ENCODE measurements around the gene TMEM178B. TPM values are rescaled to one million over a fixed set of nuclear protein-coding genes. Genes with fewer than 3 reads are reported as not detected.

TMEM178B gene
- total and polyA plus RNA-seq, 9 of the 15 experiments (the other 6 are each of a cell fraction or from before 2014, with no cell fraction given), result under 0.01 to 0.03 (median 0.01) TPM; not detected in 5

GRCh38 chr7:141097430-141097829, 23.6 kb downstream of the TMEM178B start (continued):
- TF ChIP-seq REST (IDR thresholded peaks at IDR 0.05; ENCODE audit: borderline replicate concordance) (peak; percentile 99), REST (CRISPR knock-in tag; IDR thresholded peaks at IDR 0.05; ENCODE audit: low read depth) (peak; percentile 94), ZNF766 (CRISPR knock-in tag; conservative IDR thresholded peaks at IDR 0.05) (peak; percentile 75; the same call in 1 of the 2 replicates), ETV1 (tag; conservative IDR thresholded peaks at IDR 0.05; ENCODE audit: low read depth) (0 out of 2 replicates have a peak, but pooled peaks have one; percentile 11), EHMT2 (IDR thresholded peaks at IDR 0.05) (peak; percentile 99), DMBX1 (CRISPR knock-in tag; IDR thresholded peaks at IDR 0.05; ENCODE audit: borderline replicate concordance) (peak; percentile 69; the same call in 1 of the 2 replicates), MYC (IDR thresholded peaks at IDR 0.05; ENCODE audit: low read depth, low read length) (no peak), MYC (CRISPR knock-in tag; IDR thresholded peaks at IDR 0.05; ENCODE audit: borderline replicate concordance, low read depth) (no peak), ZNF561 (CRISPR knock-in tag; conservative IDR thresholded peaks at IDR 0.05) (no peak), ZNF639 (CRISPR knock-in tag; conservative IDR thresholded peaks at IDR 0.05 in 1 of 2, IDR thresholded peaks at IDR 0.05 in 1 of 2) (0 out of 4 replicates have a peak, but pooled peaks of 1 of the 2 experiments have one; percentile 36), DDX20 (tag; IDR thresholded peaks at IDR 0.05; ENCODE audit: low read depth) (0 out of 2 replicates have a peak, but pooled peaks have one; percentile 41), RCOR1 (IDR thresholded peaks at IDR 0.05; ENCODE audit: borderline replicate concordance in 1 of 2, low read depth in 2 of 2, low read length in 2 of 2) (peak in 1 of 2 experiments; percentile 36; a peak in 1 of 4 replicates), MECOM (CRISPR knock-in tag; IDR thresholded peaks at IDR 0.05) (0 out of 2 replicates have a peak, but pooled peaks have one; percentile 28), NFYB (IDR thresholded peaks at IDR 0.05; ENCODE audit: extremely low read depth, insufficient read length) (peak; percentile 18), CEBPG (CRISPR knock-in tag; IDR thresholded peaks at IDR 0.05) (no peak), CEBPG (tag; conservative IDR thresholded peaks at IDR 0.05 in 1 of 2, IDR thresholded peaks at IDR 0.05 in 1 of 2) (no peak)
